Osteocyte (in vitro differentiated cells): ENCODE results near the gene FDPS. TPM values are rescaled to one million over a fixed set of nuclear protein-coding genes. Genes with fewer than 3 reads are reported as not detected.
A peak's percentile ranks its signal among the peaks of the same experiment; 100 is the strongest.

Source experiments
- DNase-seq: peaks from one replicate; pipeline ENCODE4 v3.0.0; 2021; ENCODE audit warnings: mixed read lengths; ENCODE audit not compliant: unreplicated experiment; ENCODE audit errors: extremely low spot score
- H3K27ac Mint-ChIP-seq: one replicate; pipeline ENCODE4 v1.8.0; 2021; ENCODE audit warnings: mild to moderate bottlenecking, mixed read lengths; ENCODE audit not compliant: unreplicated experiment
- H3K27me3 Mint-ChIP-seq: one replicate; pipeline ENCODE4 v1.8.0; 2021; ENCODE audit warnings: mixed read lengths; ENCODE audit not compliant: unreplicated experiment
- H3K36me3 Mint-ChIP-seq: one replicate; pipeline ENCODE4 v1.8.0; 2021; ENCODE audit warnings: mixed read lengths; ENCODE audit not compliant: unreplicated experiment
- H3K4me1 Mint-ChIP-seq: one replicate; pipeline ENCODE4 v1.8.0; 2021; ENCODE audit warnings: mixed read lengths; ENCODE audit not compliant: unreplicated experiment
- H3K4me3 Mint-ChIP-seq: one replicate; pipeline ENCODE4 v1.8.0; 2021; ENCODE audit warnings: mild to moderate bottlenecking, moderate library complexity, mixed read lengths; ENCODE audit not compliant: unreplicated experiment
- H3K9me3 Mint-ChIP-seq: one replicate; pipeline ENCODE4 v1.8.0; 2021; ENCODE audit warnings: mixed read lengths; ENCODE audit not compliant: unreplicated experiment
- total RNA-seq: library from RNA; stranded (reverse); gene quantifications from 2 replicates; pipeline ENCODE4 v1.2.1, GENCODE V29; 2021
- TF ChIP-seq, protein P1 (sequence below): fragments of 200-600 bp; sonication (generic); IDR thresholded peaks from 2 replicates; pipeline ENCODE4 v1.5.0; 2021; ENCODE audit warnings: antibody characterized with exemption, mild to moderate bottlenecking, moderate library complexity

FDPS gene
- total RNA-seq, 1 donor from 2014 or later = 119 TPM

- Mint-ChIP-seq H3K27me3 (no peaks in the 10 kb centered on the region), H3K4me3 (peak overlapping the region; percentile 92), H3K4me1 (peaks cover 25% of the 10 kb centered on the region), H3K36me3 (peaks cover 16% of the 10 kb centered on the region), H3K27ac (peak overlapping the region; percentile 83), H3K9me3 (no peaks in the 10 kb centered on the region)
- peak; percentile 86 for DNase-seq
- TF ChIP-seq, protein P1, sequence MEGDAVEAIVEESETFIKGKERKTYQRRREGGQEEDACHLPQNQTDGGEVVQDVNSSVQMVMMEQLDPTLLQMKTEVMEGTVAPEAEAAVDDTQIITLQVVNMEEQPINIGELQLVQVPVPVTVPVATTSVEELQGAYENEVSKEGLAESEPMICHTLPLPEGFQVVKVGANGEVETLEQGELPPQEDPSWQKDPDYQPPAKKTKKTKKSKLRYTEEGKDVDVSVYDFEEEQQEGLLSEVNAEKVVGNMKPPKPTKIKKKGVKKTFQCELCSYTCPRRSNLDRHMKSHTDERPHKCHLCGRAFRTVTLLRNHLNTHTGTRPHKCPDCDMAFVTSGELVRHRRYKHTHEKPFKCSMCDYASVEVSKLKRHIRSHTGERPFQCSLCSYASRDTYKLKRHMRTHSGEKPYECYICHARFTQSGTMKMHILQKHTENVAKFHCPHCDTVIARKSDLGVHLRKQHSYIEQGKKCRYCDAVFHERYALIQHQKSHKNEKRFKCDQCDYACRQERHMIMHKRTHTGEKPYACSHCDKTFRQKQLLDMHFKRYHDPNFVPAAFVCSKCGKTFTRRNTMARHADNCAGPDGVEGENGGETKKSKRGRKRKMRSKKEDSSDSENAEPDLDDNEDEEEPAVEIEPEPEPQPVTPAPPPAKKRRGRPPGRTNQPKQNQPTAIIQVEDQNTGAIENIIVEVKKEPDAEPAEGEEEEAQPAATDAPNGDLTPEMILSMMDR = no peak
Measured at GRCh38 chr1:155272466-155273342, 36.0 kb upstream of the FDPS start.

DNA sequence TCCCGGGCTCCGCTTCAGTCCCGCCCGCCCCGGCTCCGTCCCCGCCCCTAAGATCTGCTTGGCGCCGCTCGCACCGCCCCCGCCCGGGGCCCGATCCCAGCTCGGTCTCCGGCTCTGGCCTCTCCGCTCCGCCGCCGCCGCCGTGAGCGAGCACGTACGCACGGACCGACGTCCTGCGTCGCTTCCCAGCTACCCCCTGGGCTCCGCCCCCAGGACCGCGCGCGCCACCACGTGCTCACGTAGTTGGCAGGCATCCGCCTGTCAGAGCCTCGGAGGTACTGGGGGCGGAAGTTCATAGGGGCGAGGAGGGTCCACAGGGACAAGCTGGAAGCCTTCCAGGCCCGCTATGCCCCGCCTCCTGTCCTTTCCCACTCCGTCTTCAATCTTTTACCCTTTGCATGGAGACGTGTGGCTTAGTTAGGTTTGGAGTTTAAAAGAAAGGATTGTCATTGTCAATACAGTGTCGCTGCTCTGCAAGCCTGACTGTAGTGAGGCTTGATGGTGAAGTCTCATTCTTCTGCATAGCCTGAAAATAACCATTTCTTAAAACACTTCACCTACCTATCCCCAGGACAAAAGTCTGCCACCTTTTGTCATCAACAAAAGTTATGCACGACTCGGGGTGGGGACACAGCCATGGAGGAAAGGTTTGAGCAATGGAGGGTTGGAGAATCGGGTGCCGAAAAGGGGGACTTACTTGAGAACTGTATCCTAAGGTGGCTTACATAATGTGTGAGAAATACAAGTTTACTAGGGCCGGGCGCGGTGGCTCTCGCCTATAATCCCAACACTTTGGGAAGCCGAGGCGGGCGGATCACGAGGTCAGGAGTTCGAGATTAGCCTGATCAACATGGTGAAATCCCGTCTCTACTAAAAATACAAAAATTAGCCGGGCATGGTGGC lies 35.1 kb upstream of the FDPS start, which contains the start of gene CLK2:
Gene CLK2, minus strand, starts transcription at position 162 of the 903 bp plus-strand sequence. CDS start 2,527 bp downstream, outside the sequence.
- Mint-ChIP-seq H3K36me3 (peaks cover 10% of the 10 kb centered on the region), H3K9me3 (no peaks in the 10 kb centered on the region), H3K4me3 (peak within 1 kb of the TSS; percentile 92), H3K4me1 (peaks cover 30% of the 10 kb centered on the region), H3K27ac (peak within 1 kb of the TSS; percentile 83), H3K27me3 (no peaks in the 10 kb centered on the region)
- DNase-seq = peak; percentile 97
- TF ChIP-seq, protein P1 = no peak

DNA sequence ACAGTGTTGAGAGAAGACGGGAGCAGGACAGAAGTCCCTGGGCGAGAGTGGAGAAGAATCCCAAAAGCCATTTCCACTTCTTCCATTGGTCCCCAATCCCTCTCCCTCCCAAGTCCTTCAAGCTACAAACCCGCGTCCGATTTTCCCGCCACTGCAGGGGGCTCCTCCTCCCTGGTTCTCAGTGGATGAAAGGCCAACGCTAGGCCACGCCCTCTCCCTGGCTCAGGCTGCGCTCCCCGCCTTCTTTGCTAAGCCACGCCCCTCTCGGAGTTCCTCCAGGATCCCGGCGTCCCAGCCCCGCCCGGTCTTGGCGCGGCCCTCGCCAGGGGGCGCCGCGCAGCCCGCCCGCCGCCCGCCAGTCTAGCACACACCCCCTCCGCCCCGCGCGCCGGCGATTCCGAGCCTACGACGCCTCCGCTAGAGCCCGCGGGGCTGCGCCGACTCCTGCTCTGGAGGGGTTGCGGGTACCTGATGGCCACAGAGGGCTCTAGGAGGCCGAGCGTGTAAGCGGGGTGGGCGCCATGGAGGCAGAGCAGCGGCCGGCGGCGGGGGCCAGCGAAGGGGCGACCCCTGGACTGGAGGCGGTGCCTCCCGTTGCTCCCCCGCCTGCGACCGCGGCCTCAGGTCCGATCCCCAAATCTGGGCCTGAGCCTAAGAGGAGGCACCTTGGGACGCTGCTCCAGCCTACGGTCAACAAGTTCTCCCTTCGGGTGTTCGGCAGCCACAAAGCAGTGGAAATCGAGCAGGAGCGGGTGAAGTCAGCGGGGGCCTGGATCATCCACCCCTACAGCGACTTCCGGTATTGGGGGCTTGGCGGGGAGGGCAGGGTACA lies 31.4 kb upstream of the FDPS start, which contains the start of gene HCN3:
Gene HCN3, plus strand, starts transcription at position 394 of the 832 bp plus-strand sequence. Its CDS starts 128 bp downstream, at position 522.
- no peaks in the 10 kb centered on the region for H3K36me3 Mint-ChIP-seq

DNA sequence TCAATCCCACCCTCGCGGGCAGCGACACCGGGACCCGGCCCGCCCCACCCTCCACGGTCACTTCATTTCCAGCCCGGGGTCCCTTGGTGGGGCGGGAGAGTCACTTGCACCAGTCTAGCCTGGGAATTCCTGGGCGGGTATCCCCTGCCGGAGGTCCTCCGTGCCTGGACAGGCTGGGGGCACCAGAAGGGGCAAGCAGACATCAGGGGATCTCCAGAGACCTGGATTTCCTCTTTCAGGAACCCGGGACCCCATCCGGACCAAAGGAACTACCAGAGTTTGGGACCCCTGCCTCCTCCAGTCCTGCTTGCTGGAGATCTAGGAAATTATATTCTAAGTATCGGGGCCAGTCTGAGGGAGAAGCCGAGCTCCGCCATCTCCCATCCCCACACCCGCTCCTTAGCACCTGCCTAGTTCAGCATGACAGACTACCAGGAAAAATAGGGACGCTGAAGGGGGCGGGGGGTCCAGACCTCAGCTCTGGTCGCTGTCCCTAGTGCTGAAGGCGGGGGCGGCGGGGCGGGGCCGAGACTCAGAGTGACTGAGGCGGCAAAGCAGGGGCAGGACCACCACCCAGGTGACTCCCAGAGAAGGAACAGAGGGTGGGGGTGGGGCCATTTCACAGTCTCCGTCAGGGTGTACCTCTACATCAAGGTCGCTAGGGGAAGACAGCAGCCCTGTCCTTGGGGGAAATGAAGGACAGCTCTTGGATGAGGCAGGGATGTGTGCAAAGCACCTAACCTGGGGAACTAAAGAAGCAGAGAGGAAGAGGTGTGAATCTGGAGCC lies 30.6 kb upstream of the FDPS start:
- no peaks in the 10 kb centered on the region for H3K9me3 Mint-ChIP-seq
- peaks cover 14% of the 10 kb centered on the region for H3K4me1 Mint-ChIP-seq
- TF ChIP-seq, protein P1 = no peak
- H3K36me3 Mint-ChIP-seq = no peaks in the 10 kb centered on the region
- H3K27me3 Mint-ChIP-seq = no peaks in the 10 kb centered on the region
- no peak for DNase-seq
- no peak overlapping the region for H3K27ac Mint-ChIP-seq
- H3K4me3 Mint-ChIP-seq = peak overlapping the region; percentile 76

More for the DNA sequence above, 31.4 kb upstream of the FDPS start, which contains the start of gene HCN3:
- peaks cover 20% of the 10 kb centered on the region for H3K4me1 Mint-ChIP-seq
- H3K9me3 Mint-ChIP-seq = no peaks in the 10 kb centered on the region
- H3K27me3 Mint-ChIP-seq = no peaks in the 10 kb centered on the region
- peak within 1 kb of the TSS; percentile 76 for H3K4me3 Mint-ChIP-seq
- TF ChIP-seq, protein P1 = peak; percentile 89
- H3K27ac Mint-ChIP-seq = no peak within 1 kb of the TSS
- DNase-seq = peak; percentile 99
